SK-MEL-5 (cell line): Measurements from ENCODE around the gene TGFBR3. TPM values are rescaled to one million over a fixed set of nuclear protein-coding genes. Genes with fewer than 3 reads are reported as not detected.

Experiments
- DNase-seq: peaks from one replicate; pipeline ENCODE4 v3.0.0-alpha.2; 2016; ENCODE audit warnings: low read depth, low spot score
- in situ Hi-C: cut with HindIII; loops from 2 replicates; pipeline ENCODE4 v1.10.0; 2016; ENCODE audit warnings: low sequenced_read_pairs, high pct_unique_total_duplicates, low pct_unique_long_range_greater_than_20kb
- total RNA-seq: library from RNA; depleted of rRNA; stranded (reverse); fragments of >200 nt; shearing (Covaris generic); gene quantifications from 2 replicates; pipeline ENCODE4 v1.2.3, GENCODE V29; 2014

The TGFBR3 gene
- total RNA-seq, 1 experiment from 2014 or later, result 17.2 TPM

- DNase-seq, result no peak
- in situ Hi-C loops, result no loop called here
These were observed 165.9 kb downstream of the TGFBR3 start for GRCh38 chr1:91720044-91720443.

GRCh38 chr1:91718877-91719276 lies 167.1 kb downstream of the TGFBR3 start:
- in situ Hi-C loops, result no loop called here
- DNase-seq, result no peak

- in situ Hi-C loops, result no loop called here
- no peak for DNase-seq
These were observed 167.6 kb downstream of the TGFBR3 start for GRCh38 chr1:91718368-91718767.

GRCh38 chr1:91717839-91718238 lies 168.1 kb downstream of the TGFBR3 start:
- no peak for DNase-seq
- in situ Hi-C loops, result no loop called here

GRCh38 chr1:91716339-91716738 lies 169.6 kb downstream of the TGFBR3 start:
- no peak for DNase-seq
- in situ Hi-C loops, result no loop called here

GRCh38 chr1:91715416-91716000 lies 170.4 kb downstream of the TGFBR3 start:
- DNase-seq, result no peak
- in situ Hi-C loops, result no loop called here

- no peak for DNase-seq
- in situ Hi-C loops, result no loop called here
These were observed 171.0 kb downstream of the TGFBR3 start for GRCh38 chr1:91714867-91715381.

GRCh38 chr1:91712981-91713841 lies 172.7 kb downstream of the TGFBR3 start:
- peak; percentile 14 for DNase-seq
- in situ Hi-C loops, result no loop called here

GRCh38 chr1:91712393-91712792 lies 173.6 kb downstream of the TGFBR3 start:
- no peak for DNase-seq
- in situ Hi-C loops, result no loop called here

- DNase-seq, result no peak
- in situ Hi-C loops, result no loop called here
These were observed 174.3 kb downstream of the TGFBR3 start for GRCh38 chr1:91711504-91712247.

GRCh38 chr1:91710261-91710660 lies 175.7 kb downstream of the TGFBR3 start:
- DNase-seq, result no peak
- in situ Hi-C loops, result no loop called here

- in situ Hi-C loops, result no loop called here
- DNase-seq, result no peak
These were observed 177.3 kb downstream of the TGFBR3 start for GRCh38 chr1:91708691-91709090.

GRCh38 chr1:91707890-91708218 lies 178.1 kb downstream of the TGFBR3 start:
- in situ Hi-C loops, result no loop called here
- DNase-seq, result no peak

GRCh38 chr1:91707114-91707889 lies 178.6 kb downstream of the TGFBR3 start:
- no peak for DNase-seq
- in situ Hi-C loops, result no loop called here

GRCh38 chr1:91706140-91706957 lies 179.6 kb downstream of the TGFBR3 start:
- peak; percentile 63 for DNase-seq
- in situ Hi-C loops, result no loop called here

GRCh38 chr1:91704746-91705145 lies 181.2 kb downstream of the TGFBR3 start:
- in situ Hi-C loops, result no loop called here

GRCh38 chr1:91703095-91703494 lies 182.9 kb downstream of the TGFBR3 start:
- in situ Hi-C loops, result no loop called here

More at GRCh38 chr1:91704746-91705145, 181.2 kb downstream of the TGFBR3 start:
- no peak for DNase-seq

More at GRCh38 chr1:91703095-91703494, 182.9 kb downstream of the TGFBR3 start:
- DNase-seq, result no peak
